ENCODE data around the gene PADI3.

The PADI3 gene

DNA sequence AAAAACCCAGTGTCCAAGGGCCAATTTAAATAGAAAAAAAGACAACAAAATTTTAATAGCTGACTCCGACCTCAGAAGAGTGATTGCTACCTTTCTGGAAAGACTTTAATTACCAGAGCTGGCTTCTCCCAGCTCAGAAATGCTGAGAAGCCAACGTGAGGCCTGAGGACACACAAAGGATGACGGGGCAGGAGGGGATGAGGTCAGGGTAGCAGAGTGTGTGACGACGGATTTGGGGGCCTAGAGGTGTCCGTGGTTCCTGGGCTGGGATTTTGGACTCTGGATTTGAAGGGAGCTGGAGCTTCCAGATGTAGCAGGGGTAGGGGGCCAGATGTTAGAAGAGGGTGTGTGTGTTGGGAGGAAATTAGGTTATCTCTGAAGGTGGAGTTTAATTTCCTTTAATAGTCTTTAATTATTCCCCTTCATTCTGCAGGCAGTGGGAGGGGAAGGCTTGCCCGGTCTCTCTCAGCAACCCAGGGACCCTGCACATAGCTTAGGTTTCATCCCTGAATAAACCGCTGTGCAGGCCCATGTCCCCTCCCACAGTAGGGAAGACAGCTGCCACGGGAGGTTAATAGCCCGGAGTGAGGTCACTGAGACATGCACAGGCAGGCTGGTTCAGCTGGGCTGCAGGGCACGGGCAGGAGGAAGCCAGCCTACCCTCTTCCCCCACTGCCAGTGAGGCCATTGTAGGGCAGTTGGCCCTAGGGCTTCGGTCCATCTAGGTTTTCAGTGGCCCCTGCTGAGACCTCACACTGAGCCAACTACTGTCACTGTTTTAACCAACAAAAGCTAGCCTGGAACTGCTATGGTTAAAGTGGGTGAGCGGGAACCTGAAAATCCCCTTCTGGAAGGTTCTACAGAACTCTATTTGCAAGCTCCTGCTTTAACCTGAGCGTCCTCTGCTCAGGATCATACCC, 3.8 kb upstream of the PADI3 start:
- DNase-seq = no peak

GRCh38 chr1:17245816-17246325, 3.0 kb upstream of the PADI3 start:
- no peak for DNase-seq

- DNase-seq = no peak
These were observed 1.9 kb upstream of the PADI3 start for GRCh38 chr1:17246971-17247370.

GRCh38 chr1:17250601-17251000, 1.7 kb downstream of the PADI3 start:
- no peak for DNase-seq

DNA sequence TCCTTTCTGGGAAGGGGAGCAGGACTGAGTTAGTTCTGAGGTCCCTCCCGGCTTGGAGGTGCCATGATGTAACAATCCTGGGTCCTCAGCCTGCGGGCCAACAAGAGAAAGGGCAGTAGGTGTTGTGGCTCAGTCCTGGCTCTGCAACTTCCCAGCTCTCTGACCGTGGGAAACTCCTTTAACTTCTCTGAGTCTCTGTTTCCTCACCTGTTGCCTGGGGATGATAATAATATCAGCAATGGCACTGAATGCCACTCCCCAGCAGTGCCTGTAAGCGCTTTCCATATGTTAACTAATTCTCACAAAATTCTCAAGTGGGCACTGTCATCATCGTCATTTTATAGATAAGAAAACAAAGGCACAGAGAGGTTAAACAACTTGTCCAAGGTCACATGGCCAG, 2.3 kb downstream of the PADI3 start:
- DNase-seq = no peak

DNA sequence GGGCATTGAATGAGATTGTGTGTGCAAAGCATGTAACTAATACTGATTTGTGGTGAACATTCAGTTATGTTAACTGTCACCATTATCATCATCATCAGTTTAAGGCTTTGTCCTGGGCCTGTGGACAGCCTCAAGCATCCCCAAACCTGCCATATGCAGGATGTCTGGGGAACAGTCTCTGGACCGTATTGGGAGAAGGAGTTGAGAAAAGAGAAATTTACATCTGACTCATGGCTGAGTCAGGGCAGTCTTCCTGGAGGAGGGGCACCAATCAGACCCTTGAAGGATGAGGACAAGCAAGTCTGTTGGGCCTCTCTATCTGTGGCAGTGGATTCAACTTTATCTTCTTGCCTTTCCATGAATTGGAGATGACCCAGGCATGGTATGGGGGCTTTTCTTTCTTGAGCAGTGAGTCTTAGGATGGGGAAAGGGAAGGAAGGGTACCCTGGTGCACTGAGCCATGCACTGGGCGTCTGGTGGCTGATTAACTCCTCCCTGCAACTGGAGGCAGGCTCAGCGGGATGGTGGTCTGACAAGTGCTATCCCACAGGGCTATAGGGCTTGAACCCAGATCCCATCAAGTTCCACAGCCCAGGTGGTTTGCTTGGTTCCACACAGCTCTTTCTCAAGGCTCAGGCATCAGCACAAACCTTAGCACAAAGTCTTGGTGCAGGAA, 2.9 kb downstream of the PADI3 start:
- DNase-seq = no peak

DNA sequence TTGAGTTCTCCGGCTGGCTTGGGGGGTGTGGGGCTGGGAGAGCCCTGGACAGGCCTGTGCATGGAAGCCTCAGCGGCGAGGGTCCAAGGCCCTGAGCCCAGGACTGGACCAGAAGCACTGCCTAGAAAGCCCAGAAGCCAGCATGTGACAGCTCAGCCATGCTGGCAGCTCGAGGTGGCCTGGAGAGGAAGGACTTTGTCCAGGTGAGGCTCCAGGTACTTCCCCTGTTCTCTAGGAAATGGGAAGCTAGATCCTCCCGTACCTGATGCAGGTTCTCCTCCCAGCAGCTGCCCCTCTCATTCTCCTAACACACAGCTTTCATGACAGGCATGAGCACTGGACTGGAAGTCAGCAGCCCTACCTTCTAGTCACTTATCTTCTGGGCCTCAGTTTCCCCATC, 6.4 kb downstream of the PADI3 start:
- DNase-seq = no peak

DNA sequence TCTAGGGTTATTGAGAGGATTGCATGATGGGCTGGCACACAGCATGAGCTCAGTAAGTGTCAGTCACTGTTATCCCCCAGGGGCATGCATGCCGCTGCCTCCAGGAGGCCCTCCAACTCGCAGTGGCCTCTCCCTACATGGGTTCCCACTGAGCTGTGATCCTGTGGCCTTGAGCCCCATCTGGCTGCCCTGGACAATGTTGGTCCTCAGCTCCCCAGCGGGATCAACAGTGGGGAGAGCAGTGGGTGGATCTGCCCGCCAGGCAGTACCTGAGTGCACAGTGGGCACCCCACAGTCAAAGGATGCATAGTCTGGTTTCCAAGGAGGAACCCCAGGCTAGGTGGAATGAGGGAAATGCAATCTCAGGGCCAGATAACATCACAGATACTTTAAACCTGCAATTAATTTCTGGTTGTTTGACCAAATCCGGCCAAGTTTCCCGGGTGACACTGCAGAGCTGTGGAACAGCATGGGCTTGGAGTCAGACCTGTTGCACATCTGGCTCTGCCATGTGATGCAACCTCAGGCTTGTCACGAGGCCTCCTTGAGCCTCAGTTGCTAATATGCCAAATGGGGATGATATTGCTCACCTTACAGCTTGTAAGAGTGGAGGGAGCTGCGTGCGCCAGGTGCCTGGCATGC, 9.3 kb downstream of the PADI3 start:
- no peak for DNase-seq

DNA sequence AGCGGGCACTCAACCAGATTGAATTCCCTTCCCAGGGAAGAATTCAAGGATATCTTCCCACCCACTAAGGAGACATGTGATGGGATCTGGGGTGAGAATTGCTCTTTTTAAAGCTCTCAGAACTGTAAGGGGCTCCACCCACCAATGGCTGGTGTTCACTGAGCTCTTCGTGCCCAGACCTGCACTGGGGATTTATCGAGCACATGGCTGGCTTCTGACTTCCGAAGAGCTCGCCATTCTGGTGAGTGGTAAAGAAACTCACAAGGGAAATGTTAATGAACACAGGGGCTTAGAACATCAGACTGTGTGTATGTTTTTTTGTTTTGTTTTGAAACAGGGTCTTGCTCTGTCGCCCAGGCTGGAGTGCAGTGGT, 9.8 kb downstream of the PADI3 start:
- DNase-seq = no peak

DNA sequence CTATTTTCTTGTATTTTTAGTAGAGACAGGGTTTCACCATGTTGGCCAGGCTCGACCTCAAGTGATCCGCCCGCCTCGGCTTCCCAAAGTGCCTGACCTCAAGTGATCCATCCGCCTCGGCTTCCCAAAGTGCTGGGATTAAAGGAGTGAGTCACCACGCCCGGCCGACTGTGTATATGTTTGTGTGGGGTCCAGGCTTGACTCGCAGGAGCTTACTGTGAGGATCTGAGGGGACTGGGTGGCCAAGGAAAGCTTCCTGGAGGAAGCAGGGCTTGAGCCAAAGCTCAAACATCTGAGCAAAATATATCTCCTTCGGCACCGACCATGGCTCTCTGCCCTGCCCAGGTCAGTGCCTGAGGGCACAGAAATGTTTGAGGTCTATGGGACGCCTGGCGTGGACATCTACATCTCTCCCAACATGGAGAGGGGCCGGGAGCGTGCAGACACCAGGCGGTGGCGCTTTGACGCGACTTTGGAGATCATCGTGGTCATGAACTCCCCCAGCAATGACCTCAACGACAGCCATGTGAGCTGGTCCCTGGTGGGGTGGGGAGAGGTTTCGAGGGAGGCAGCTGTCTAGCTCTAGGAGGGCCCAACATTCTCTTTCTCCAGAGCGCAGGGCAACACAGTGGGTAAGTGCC, 10.5 kb downstream of the PADI3 start:
- no peak for DNase-seq

- no peak for DNase-seq
These were observed 11.4 kb downstream of the PADI3 start for GRCh38 chr1:17260264-17260663.

- no peak for DNase-seq
These were observed 11.8 kb downstream of the PADI3 start for GRCh38 chr1:17260738-17261137.

DNA sequence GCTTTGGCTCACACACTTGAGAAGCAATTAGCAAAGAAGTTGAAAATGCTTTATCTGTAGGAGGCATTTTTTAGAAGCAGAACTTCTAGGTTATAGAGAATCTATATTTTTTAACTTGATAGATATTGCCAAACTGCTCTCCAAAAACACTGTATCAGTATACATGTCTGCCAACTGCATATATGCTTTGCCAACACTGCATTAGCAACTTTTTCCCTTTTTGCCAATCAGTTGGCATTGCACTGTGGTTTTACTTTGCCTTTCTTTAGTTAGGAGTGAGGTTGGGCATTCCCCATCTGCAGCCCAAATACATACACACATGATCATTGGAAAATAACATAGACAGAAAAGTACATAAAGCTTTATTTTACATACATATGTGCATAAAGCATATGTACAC, 15.0 kb downstream of the PADI3 start:
- DNase-seq = no peak

DNA sequence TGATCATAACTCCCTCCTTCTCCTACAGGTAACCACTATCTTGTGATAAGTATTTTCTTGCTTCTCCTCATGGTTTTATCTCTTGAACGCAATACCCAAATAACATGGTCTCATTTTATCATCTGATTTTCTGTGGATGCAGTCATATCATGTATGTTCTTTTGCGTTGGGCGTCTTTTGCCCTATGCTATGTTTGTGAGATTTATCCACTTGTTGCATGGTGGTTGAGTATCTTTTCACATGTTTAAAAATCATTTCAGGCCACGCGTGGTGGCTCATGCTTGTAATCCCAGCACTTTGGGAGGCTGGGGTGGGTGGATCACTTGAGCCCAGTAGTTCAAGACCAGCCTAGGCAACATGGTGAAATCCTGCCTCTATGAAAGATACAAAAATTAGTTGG, 15.6 kb downstream of the PADI3 start:
- no peak for DNase-seq

GRCh38 chr1:17265162-17265561, 16.3 kb downstream of the PADI3 start:
- no peak for DNase-seq

DNA sequence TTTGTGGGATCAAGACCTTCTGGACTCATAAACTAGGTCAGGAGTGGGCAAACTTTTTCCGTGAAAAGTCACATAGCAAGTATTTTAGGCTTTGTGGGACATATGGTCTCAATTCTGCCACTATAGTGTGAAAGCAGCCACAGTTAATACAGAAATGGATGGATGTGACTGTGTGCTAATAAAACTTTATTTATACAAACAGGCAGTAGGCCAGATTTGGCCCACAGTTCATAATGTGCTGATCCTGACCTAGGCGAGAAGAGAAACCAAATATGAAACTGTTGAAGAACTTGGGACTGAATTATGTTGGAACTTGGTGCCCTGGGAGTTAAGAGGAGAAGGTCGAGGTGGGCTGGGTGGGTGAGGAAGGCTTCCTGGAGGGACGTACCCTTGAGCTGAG, 17.1 kb downstream of the PADI3 start:
- DNase-seq = no peak

DNA sequence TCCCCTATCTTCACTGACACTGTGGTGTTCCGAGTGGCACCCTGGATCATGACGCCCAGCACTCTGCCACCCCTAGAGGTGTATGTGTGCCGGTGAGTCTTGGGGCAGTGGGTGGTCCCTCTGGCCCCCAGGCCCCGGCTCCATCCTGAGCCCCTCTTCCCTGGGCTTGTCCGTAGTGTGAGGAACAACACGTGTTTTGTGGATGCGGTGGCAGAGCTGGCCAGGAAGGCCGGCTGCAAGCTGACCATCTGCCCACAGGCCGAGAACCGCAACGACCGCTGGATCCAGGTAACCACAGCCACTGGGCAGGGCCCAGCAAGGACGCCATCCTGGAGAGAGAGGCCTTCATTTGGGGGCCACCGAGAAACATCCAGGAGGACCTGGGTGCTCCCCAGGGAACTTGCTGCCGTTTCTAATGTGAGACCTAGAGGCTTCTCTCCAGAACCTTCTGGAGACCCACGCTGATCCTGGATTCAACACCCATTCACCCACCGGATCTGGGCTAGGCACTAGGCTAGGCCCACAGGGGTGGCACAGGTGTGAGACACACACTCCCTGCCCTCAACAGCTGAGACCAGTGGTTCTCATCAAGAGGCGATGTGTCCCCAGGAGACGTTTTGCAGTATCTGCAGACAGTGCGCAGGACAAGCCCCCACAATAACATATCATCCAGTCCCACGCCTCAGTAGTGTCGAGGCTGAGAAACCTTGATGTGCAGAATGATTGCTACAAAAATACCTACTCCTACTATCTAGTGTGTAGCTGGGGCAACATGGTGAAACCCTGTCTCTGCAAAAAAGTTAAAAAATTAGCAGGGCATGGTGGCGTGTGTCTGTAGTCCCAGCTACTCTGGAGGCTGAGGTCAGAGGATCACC, 22.2 kb downstream of the PADI3 start:
- DNase-seq = no peak

DNA sequence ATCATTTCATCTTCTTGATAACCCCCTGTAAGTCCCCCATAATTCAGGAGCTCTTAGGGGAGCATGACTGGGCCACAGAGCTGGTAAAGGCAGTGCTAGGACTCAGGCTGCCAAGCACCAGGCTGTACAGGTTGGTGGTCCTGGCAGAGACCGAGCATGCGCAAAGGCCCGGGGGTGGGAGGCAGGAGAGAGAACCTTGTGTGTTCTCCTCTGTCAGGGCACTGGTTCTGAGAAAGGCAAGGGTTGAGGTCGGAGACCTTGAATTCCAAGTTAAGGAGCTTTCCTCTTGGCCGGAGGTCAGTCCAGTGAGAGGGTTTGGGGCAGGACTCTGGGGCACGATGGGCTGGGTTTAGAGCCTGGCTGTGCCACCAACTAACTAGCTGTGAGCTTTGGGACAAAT, 23.2 kb downstream of the PADI3 start:
- no peak for DNase-seq

DNA sequence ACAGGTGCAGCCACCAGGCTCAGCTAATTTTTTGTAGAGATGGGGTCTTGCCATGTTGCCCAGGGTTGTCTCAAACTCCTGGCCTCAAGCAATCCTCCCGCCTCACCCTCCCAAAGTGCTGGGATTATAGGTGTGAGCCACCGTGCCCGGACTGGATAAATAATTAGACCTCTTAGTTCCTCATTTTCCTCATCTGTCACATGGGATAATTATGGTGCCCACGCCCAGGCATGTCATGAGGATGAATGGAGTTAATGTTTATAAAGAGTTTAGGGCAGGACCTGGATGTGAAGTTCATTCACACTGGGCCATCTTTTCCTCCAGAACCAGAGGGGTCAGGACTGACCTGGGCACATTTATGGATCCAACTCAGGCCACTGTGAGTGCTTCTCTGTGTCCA, 23.7 kb downstream of the PADI3 start:
- DNase-seq = no peak

DNA sequence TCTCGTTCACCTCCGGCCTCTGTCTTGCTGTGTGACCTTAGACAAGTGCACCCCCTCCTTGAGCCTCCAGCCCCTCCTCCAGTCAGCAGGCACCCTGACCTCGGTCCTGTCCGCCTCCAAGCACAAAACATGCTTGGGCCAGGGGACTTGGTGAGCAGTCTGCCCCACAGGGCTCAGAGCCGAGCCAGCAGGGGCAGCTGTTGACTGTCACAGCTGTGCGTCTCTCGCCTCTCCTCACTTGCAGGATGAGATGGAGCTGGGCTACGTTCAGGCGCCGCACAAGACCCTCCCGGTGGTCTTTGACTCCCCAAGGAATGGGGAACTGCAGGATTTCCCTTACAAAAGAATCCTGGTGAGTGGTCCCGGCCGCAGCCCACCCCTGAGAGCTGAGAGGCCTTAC, 24.2 kb downstream of the PADI3 start:
- DNase-seq = no peak

DNA sequence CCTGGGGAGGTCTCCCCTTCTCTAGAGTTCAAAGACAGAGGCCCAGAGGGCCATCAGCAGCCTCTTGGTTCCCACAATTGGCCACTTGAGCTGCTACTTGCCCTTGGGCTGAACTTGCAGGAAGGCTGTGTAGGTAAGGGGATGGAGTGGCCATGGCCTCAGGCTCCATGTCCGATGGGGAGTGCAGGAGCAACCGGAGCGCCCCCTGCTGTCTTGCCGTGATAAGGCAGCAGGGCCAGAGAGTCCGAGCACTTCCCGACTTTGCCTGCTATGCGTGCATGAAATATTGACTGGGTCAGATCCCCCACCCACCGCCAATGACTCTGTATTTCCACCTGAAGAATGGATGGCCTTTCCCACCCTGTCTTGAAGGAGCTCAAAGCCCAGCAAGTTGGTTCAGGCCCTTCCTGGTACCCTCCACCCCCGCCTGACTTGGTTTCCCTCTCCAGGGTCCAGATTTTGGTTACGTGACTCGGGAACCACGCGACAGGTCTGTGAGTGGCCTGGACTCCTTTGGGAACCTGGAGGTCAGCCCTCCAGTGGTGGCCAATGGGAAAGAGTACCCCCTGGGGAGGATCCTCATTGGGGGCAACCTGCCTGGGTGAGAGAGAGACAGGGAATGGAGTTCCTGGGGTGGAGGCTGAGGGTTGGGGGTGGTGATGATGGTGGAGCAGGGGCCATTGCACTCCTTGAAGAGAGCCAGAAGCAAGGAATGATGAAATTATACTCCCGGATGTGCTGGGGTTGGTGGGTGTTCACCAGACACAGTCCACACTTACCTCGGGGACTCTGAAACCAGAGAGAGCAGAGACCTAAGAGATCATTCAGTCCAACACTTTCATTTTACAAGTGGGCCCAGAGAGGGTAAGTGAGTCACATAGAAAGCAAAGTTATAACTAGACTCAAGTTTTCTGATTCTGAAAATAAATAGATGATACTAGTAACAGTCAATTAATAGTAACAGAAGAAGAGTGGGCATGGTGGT, 25.6 kb downstream of the PADI3 start:
- DNase-seq = no peak
